Measurements from ENCODE around the gene FSHR.

Gene FSHR

GRCh38 chr2:49154140-49154539, at the start of gene FSHR:
Gene FSHR (minus strand): TSS chr2:49154515. CDS start chr2:49154417, 98 bp downstream.
- DNase-seq (ENCODE audit: low spot score): no peak

- no peak for DNase-seq (ENCODE audit: low spot score)
Observed at GRCh38 chr2:49199266-49199665, 45.0 kb upstream of the FSHR start.

- DNase-seq (ENCODE audit: low spot score): no peak
Observed at GRCh38 chr2:49194701-49195100, 40.4 kb upstream of the FSHR start.

- DNase-seq (ENCODE audit: low spot score): no peak
Observed at GRCh38 chr2:49192036-49192435, 37.7 kb upstream of the FSHR start.

GRCh38 chr2:49189512-49190225, 35.4 kb upstream of the FSHR start:
- DNase-seq (ENCODE audit: low spot score): no peak

- DNase-seq (ENCODE audit: low spot score): no peak
Observed at GRCh38 chr2:49186050-49186648, 31.8 kb upstream of the FSHR start.

GRCh38 chr2:49178656-49179055, 24.3 kb upstream of the FSHR start:
- DNase-seq (ENCODE audit: low spot score): no peak

GRCh38 chr2:49177194-49177593, 22.9 kb upstream of the FSHR start:
- no peak for DNase-seq (ENCODE audit: low spot score)

GRCh38 chr2:49175831-49176230, 21.5 kb upstream of the FSHR start:
- no peak for DNase-seq (ENCODE audit: low spot score)

- no peak for DNase-seq (ENCODE audit: low spot score)
Observed at GRCh38 chr2:49174750-49175149, 20.4 kb upstream of the FSHR start.

- no peak for DNase-seq (ENCODE audit: low spot score)
Observed at GRCh38 chr2:49167131-49167530, 12.8 kb upstream of the FSHR start.

GRCh38 chr2:49165662-49166061, 11.3 kb upstream of the FSHR start:
- no peak for DNase-seq (ENCODE audit: low spot score)

GRCh38 chr2:49164729-49165128, 10.4 kb upstream of the FSHR start:
- DNase-seq (ENCODE audit: low spot score): no peak

- DNase-seq (ENCODE audit: low spot score): no peak
Observed at GRCh38 chr2:49162151-49162550, 7.8 kb upstream of the FSHR start.

- no peak for DNase-seq (ENCODE audit: low spot score)
Observed at GRCh38 chr2:49154891-49155290, 576 bp upstream of the FSHR start.

- no peak for DNase-seq (ENCODE audit: low spot score)
Observed at GRCh38 chr2:49153252-49153651, 1.1 kb downstream of the FSHR start.

GRCh38 chr2:49152824-49153223, 1.5 kb downstream of the FSHR start:
- no peak for DNase-seq (ENCODE audit: low spot score)

- DNase-seq (ENCODE audit: low spot score): no peak
Observed at GRCh38 chr2:49146401-49146800, 7.9 kb downstream of the FSHR start.

- DNase-seq (ENCODE audit: low spot score): no peak
Observed at GRCh38 chr2:49131801-49132200, 22.5 kb downstream of the FSHR start.

GRCh38 chr2:49129034-49129433, 25.3 kb downstream of the FSHR start:
- no peak for DNase-seq (ENCODE audit: low spot score)

- DNase-seq (ENCODE audit: low spot score): no peak
Observed at GRCh38 chr2:49123600-49123999, 30.7 kb downstream of the FSHR start.

- DNase-seq (ENCODE audit: low spot score): no peak
Observed at GRCh38 chr2:49122107-49122506, 32.2 kb downstream of the FSHR start.

GRCh38 chr2:49113046-49113445, 41.3 kb downstream of the FSHR start:
- DNase-seq (ENCODE audit: low spot score): no peak

- no peak for DNase-seq (ENCODE audit: low spot score)
Observed at GRCh38 chr2:49111456-49111855, 42.9 kb downstream of the FSHR start.
